Measurements from ENCODE around the gene HYCC1.
"Not testable (repeated sequence)": the region's sequence is repeated elsewhere in the genome, so short reads cannot be mapped to it uniquely, and the experiment has no call there.

Gene HYCC1

GRCh38 chr7:22990588-22990949 lies 23.4 kb downstream of the HYCC1 start:
- no peak for DNase-seq (ENCODE audit: insufficient read length, low spot score)
- peak; percentile 31 for FAIRE-seq

DNA sequence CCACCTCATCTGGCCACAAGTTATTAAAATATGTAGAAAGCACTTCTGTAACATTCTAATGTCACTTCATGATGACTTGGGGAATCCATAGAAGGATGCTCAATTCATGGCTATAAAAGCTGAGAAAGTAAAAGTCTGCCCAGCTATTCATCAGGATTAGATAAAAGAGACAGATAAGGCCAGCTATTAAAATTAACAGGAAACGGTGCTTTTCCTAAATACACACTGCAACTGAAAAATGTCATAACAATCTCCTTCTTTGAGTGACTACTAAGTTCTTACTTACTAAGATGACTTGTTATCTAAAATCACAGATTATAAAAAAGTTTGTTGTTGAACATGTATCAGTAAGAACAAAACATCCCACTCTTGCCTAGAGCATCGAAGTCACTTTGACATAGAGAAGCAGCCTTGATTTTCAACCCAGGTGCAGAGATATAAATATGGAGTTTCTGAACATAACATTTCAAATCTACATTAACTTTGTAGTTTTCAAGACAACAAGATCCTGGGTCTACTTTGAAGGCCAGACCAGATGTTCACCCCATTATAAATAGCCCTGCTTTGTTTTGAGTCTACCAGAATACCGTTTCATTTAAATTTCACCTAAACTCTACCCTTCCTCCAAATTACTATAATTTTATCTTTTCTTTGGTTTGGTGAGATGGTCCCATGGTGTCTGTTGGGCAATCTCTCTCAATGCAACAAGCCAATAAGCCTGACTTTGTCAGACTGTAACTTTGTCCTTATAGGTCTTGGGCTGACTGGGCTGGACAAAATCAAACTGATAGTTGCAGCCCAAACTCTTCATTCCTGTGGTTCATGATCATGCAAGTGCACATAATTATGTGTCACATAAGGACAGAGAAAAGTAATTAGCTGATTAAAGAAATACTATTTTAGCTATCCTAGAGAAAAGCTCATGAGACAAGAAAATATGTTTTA lies 24.0 kb downstream of the HYCC1 start:
- DNase-seq (ENCODE audit: insufficient read length, low spot score) (no peak), FAIRE-seq (peak; percentile 18)

GRCh38 chr7:22985436-22985835 lies 28.5 kb downstream of the HYCC1 start:
- DNase-seq (ENCODE audit: insufficient read length, low spot score): no peak
- FAIRE-seq: no peak

DNA sequence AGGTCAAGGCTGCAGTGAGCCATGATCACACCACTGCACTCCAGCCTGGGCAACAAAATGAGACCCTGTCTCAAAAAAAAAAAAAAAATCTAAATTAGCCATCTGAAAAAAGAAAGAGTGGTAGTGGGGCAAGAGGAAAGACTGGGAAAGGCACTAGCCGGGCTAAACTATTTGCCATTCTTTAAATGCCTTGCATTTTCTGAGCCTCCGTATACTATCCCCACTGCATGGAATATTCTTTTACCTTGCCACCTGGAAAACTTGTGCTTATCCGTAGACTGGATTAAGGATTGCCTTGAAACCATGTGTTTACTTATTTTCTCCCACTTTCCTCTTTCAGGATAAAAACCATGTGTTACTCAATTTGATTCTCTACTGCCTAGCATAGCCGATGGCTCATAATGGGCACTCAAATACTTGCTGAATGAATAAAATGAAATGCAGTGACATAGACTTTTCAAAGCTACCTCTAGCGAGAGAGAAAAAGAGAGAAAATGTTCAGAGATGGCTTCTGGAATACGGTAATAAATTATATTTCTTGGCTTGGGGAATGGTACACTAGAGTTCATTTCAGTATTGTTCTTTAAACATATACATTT lies 30.6 kb downstream of the HYCC1 start:
- no peak for FAIRE-seq
- no peak for DNase-seq (ENCODE audit: insufficient read length, low spot score)

DNA sequence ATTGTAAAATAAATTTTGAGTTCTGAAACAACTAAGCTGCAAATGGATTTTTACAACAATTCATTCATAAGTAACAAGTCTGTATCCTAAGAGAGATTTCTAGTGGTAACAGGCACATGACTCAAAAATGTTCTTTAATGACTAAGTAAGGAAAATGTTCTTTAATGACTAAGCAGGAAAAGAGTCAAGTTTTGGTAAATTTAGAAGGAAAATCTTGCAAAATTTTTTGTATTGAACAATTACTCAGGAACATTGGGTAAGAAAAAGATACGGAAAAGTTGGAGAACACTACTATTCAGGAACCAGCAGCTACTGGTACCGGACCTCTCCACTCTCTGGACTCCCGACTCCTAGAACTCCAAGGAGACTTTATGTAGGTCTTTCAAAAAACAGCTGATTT lies 33.5 kb downstream of the HYCC1 start:
- FAIRE-seq: no peak
- no peak for DNase-seq (ENCODE audit: insufficient read length, low spot score)

GRCh38 chr7:22979861-22980260 lies 34.1 kb downstream of the HYCC1 start:
- FAIRE-seq: no peak
- no peak for DNase-seq (ENCODE audit: insufficient read length, low spot score)

DNA sequence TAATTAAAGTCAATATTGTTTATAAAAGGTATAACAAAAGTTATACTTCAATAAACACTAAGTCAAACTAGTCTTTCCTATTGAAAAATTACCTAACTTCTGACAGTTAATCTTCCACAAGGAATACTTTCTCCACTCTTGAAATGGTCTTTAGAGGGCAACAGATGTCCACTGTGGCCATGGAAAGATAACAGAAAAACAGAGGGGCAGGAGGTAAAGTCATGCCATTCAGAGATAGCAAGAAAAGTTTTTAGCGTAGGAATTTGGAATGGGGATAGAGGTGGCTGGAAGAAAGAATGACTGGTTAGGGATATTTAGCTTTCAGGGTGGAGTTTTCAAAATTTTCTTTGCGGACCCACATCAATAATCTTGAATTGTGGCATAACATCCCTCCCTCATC lies 34.7 kb downstream of the HYCC1 start:
- no peak for FAIRE-seq

GRCh38 chr7:22974636-22975035 lies 39.3 kb downstream of the HYCC1 start:
- not testable (repeated sequence) for DNase-seq (ENCODE audit: insufficient read length, low spot score)
- peak; percentile 35 for FAIRE-seq

More for the DNA sequence above, 34.7 kb downstream of the HYCC1 start:
- no peak for DNase-seq (ENCODE audit: insufficient read length, low spot score)

GRCh38 chr7:22972207-22972606 lies 41.7 kb downstream of the HYCC1 start:
- FAIRE-seq: no peak

DNA sequence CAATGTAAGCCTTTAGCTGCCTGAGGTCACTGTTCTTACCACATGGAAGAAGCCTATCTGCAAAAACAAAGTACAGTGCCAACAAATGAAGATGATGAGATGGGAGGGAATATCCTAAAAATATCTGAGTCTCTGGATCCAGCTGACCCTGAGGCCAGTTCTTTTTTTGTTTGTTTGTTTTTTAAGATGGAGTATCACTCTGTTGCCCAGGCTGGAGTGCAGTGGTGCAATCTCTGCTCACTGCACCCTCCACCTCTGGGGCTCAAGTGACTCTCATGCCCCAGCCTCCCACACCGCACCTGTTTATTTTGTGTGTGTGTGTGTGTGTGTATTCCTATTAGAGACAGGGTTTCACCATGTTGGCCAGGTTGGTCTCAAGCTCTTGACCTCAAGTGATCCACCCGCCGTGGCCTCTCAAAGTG lies 44.9 kb downstream of the HYCC1 start:
- peak; percentile 8 for FAIRE-seq
- no peak for DNase-seq (ENCODE audit: insufficient read length, low spot score)

More at GRCh38 chr7:22972207-22972606, 41.7 kb downstream of the HYCC1 start:
- DNase-seq (ENCODE audit: insufficient read length, low spot score): no peak
